ENCODE results near the gene CLNS1A.
"Not testable (repeated sequence)": the region's sequence is repeated elsewhere in the genome, so short reads cannot be mapped to it uniquely, and the experiment has no call there.

The CLNS1A gene

GRCh38 chr11:77592727-77593126 is 44.9 kb downstream of the CLNS1A start:
- no peak overlapping the region for H3K27ac ChIP-seq (ENCODE audit: insufficient read depth, low read length, poor library complexity, severe bottlenecking)
- no peaks in the 10 kb centered on the region for H3K27me3 ChIP-seq (replicated peaks; ENCODE audit: control insufficient read depth, insufficient read depth, low read length, poor library complexity, severe bottlenecking)
- no peak overlapping the region for H3K4me3 ChIP-seq (ENCODE audit: insufficient read depth, low read depth, low read length, poor library complexity, severe bottlenecking)
- peaks cover 6% of the 10 kb centered on the region for H3K4me1 ChIP-seq (ENCODE audit: control insufficient read depth, insufficient read depth, low read length, poor library complexity, severe bottlenecking)
- H3K9me3 ChIP-seq (ENCODE audit: control insufficient read depth, low read length), result no peaks in the 10 kb centered on the region
- no peaks in the 10 kb centered on the region for H3K36me3 ChIP-seq (ENCODE audit: control insufficient read depth, insufficient read depth, low read length)
- DNase-seq, result no peak

- H3K4me3 ChIP-seq (ENCODE audit: insufficient read depth, low read depth, low read length, poor library complexity, severe bottlenecking), result peak overlapping the region; percentile 77
- H3K27me3 ChIP-seq (replicated peaks; ENCODE audit: control insufficient read depth, insufficient read depth, low read length, poor library complexity, severe bottlenecking), result no peaks in the 10 kb centered on the region
- H3K9me3 ChIP-seq (ENCODE audit: control insufficient read depth, low read length), result no peaks in the 10 kb centered on the region
- no peak for DNase-seq
- no peak overlapping the region for H3K27ac ChIP-seq (ENCODE audit: insufficient read depth, low read length, poor library complexity, severe bottlenecking)
- no peaks in the 10 kb centered on the region for H3K36me3 ChIP-seq (ENCODE audit: control insufficient read depth, insufficient read depth, low read length)
- H3K4me1 ChIP-seq (ENCODE audit: control insufficient read depth, insufficient read depth, low read length, poor library complexity, severe bottlenecking), result peaks cover 6% of the 10 kb centered on the region
Observed at GRCh38 chr11:77590194-77590782, 47.3 kb downstream of the CLNS1A start.

- Histone ChIP-seq H3K27ac (ENCODE audit: insufficient read depth, low read length, poor library complexity, severe bottlenecking) (no peak within 1 kb of the TSS), H3K4me3 (ENCODE audit: insufficient read depth, low read depth, low read length, poor library complexity, severe bottlenecking) (peak within 1 kb of the TSS; percentile 77), H3K36me3 (ENCODE audit: control insufficient read depth, insufficient read depth, low read length) (no peaks in the 10 kb centered on the region), H3K9me3 (ENCODE audit: control insufficient read depth, low read length) (no peaks in the 10 kb centered on the region), H3K4me1 (ENCODE audit: control insufficient read depth, insufficient read depth, low read length, poor library complexity, severe bottlenecking) (peaks cover 6% of the 10 kb centered on the region), H3K27me3 (replicated peaks; ENCODE audit: control insufficient read depth, insufficient read depth, low read length, poor library complexity, severe bottlenecking) (no peaks in the 10 kb centered on the region)
- DNase-seq, result peak in 2 of 3 donors; percentile 9 to 12
Observed at GRCh38 chr11:77589521-77590193, 47.9 kb downstream of the CLNS1A start, which contains the start of gene AQP11. Gene AQP11 (plus strand): TSS chr11:77589953. CDS start chr11:77589993, 40 bp downstream.

GRCh38 chr11:77589181-77589520 is 48.4 kb downstream of the CLNS1A start:
- no peak for DNase-seq
- no peaks in the 10 kb centered on the region for H3K9me3 ChIP-seq (ENCODE audit: control insufficient read depth, low read length)
- H3K4me1 ChIP-seq (ENCODE audit: control insufficient read depth, insufficient read depth, low read length, poor library complexity, severe bottlenecking), result peaks cover 6% of the 10 kb centered on the region
- H3K4me3 ChIP-seq (ENCODE audit: insufficient read depth, low read depth, low read length, poor library complexity, severe bottlenecking), result peak overlapping the region; percentile 77
- no peak overlapping the region for H3K27ac ChIP-seq (ENCODE audit: insufficient read depth, low read length, poor library complexity, severe bottlenecking)
- H3K36me3 ChIP-seq (ENCODE audit: control insufficient read depth, insufficient read depth, low read length), result no peaks in the 10 kb centered on the region
- H3K27me3 ChIP-seq (replicated peaks; ENCODE audit: control insufficient read depth, insufficient read depth, low read length, poor library complexity, severe bottlenecking), result no peaks in the 10 kb centered on the region

- Histone ChIP-seq H3K4me3 (ENCODE audit: insufficient read depth, low read depth, low read length, poor library complexity, severe bottlenecking) (no peak overlapping the region), H3K27ac (ENCODE audit: insufficient read depth, low read length, poor library complexity, severe bottlenecking) (no peak overlapping the region), H3K27me3 (replicated peaks; ENCODE audit: control insufficient read depth, insufficient read depth, low read length, poor library complexity, severe bottlenecking) (no peaks in the 10 kb centered on the region), H3K9me3 (ENCODE audit: control insufficient read depth, low read length) (no peaks in the 10 kb centered on the region), H3K36me3 (ENCODE audit: control insufficient read depth, insufficient read depth, low read length) (no peaks in the 10 kb centered on the region), H3K4me1 (ENCODE audit: control insufficient read depth, insufficient read depth, low read length, poor library complexity, severe bottlenecking) (no peaks in the 10 kb centered on the region)
- DNase-seq, result no peak
Observed at GRCh38 chr11:77580712-77581337, 56.8 kb downstream of the CLNS1A start.

GRCh38 chr11:77575428-77575827 is 62.2 kb downstream of the CLNS1A start:
- not testable (repeated sequence) for DNase-seq; H3K36me3 ChIP-seq (ENCODE audit: control insufficient read depth, insufficient read depth, low read length); H3K4me1 ChIP-seq (ENCODE audit: control insufficient read depth, insufficient read depth, low read length, poor library complexity, severe bottlenecking); H3K27me3 ChIP-seq (replicated peaks; ENCODE audit: control insufficient read depth, insufficient read depth, low read length, poor library complexity, severe bottlenecking); H3K27ac ChIP-seq (ENCODE audit: insufficient read depth, low read length, poor library complexity, severe bottlenecking); H3K9me3 ChIP-seq (ENCODE audit: control insufficient read depth, low read length); H3K4me3 ChIP-seq (ENCODE audit: insufficient read depth, low read depth, low read length, poor library complexity, severe bottlenecking)

GRCh38 chr11:77570896-77571295 is 66.7 kb downstream of the CLNS1A start:
- not testable (repeated sequence) for DNase-seq; H3K36me3 ChIP-seq (ENCODE audit: control insufficient read depth, insufficient read depth, low read length); H3K9me3 ChIP-seq (ENCODE audit: control insufficient read depth, low read length); H3K4me1 ChIP-seq (ENCODE audit: control insufficient read depth, insufficient read depth, low read length, poor library complexity, severe bottlenecking); H3K27ac ChIP-seq (ENCODE audit: insufficient read depth, low read length, poor library complexity, severe bottlenecking); H3K4me3 ChIP-seq (ENCODE audit: insufficient read depth, low read depth, low read length, poor library complexity, severe bottlenecking); H3K27me3 ChIP-seq (replicated peaks; ENCODE audit: control insufficient read depth, insufficient read depth, low read length, poor library complexity, severe bottlenecking)

GRCh38 chr11:77569676-77570070 is 67.9 kb downstream of the CLNS1A start:
- Histone ChIP-seq H3K4me1 (ENCODE audit: control insufficient read depth, insufficient read depth, low read length, poor library complexity, severe bottlenecking) (no peaks in the 10 kb centered on the region), H3K27ac (ENCODE audit: insufficient read depth, low read length, poor library complexity, severe bottlenecking) (no peak overlapping the region), H3K27me3 (replicated peaks; ENCODE audit: control insufficient read depth, insufficient read depth, low read length, poor library complexity, severe bottlenecking) (no peaks in the 10 kb centered on the region), H3K36me3 (ENCODE audit: control insufficient read depth, insufficient read depth, low read length) (no peaks in the 10 kb centered on the region), H3K4me3 (ENCODE audit: insufficient read depth, low read depth, low read length, poor library complexity, severe bottlenecking) (no peak overlapping the region), H3K9me3 (ENCODE audit: control insufficient read depth, low read length) (no peaks in the 10 kb centered on the region)
- no peak for DNase-seq

GRCh38 chr11:77568916-77569675 is 68.5 kb downstream of the CLNS1A start:
- no peak for DNase-seq
- H3K36me3 ChIP-seq (ENCODE audit: control insufficient read depth, insufficient read depth, low read length), result no peaks in the 10 kb centered on the region
- no peaks in the 10 kb centered on the region for H3K9me3 ChIP-seq (ENCODE audit: control insufficient read depth, low read length)

GRCh38 chr11:77568306-77568705 is 69.3 kb downstream of the CLNS1A start:
- no peak overlapping the region for H3K4me3 ChIP-seq (ENCODE audit: insufficient read depth, low read depth, low read length, poor library complexity, severe bottlenecking)
- no peaks in the 10 kb centered on the region for H3K36me3 ChIP-seq (ENCODE audit: control insufficient read depth, insufficient read depth, low read length)
- no peak overlapping the region for H3K27ac ChIP-seq (ENCODE audit: insufficient read depth, low read length, poor library complexity, severe bottlenecking)
- no peaks in the 10 kb centered on the region for H3K4me1 ChIP-seq (ENCODE audit: control insufficient read depth, insufficient read depth, low read length, poor library complexity, severe bottlenecking)
- DNase-seq, result no peak
- H3K27me3 ChIP-seq (replicated peaks; ENCODE audit: control insufficient read depth, insufficient read depth, low read length, poor library complexity, severe bottlenecking), result no peaks in the 10 kb centered on the region
- H3K9me3 ChIP-seq (ENCODE audit: control insufficient read depth, low read length), result no peaks in the 10 kb centered on the region

More at GRCh38 chr11:77568916-77569675, 68.5 kb downstream of the CLNS1A start:
- H3K4me1 ChIP-seq (ENCODE audit: control insufficient read depth, insufficient read depth, low read length, poor library complexity, severe bottlenecking), result no peaks in the 10 kb centered on the region
- H3K4me3 ChIP-seq (ENCODE audit: insufficient read depth, low read depth, low read length, poor library complexity, severe bottlenecking), result no peak overlapping the region
- H3K27ac ChIP-seq (ENCODE audit: insufficient read depth, low read length, poor library complexity, severe bottlenecking), result no peak overlapping the region
- H3K27me3 ChIP-seq (replicated peaks; ENCODE audit: control insufficient read depth, insufficient read depth, low read length, poor library complexity, severe bottlenecking), result no peaks in the 10 kb centered on the region

Data from effector memory CD4-positive, alpha-beta T cell (primary cell).